ENCODE measurements around the gene TPSD1.
"Not testable (repeated sequence)": the region's sequence is repeated elsewhere in the genome, so short reads cannot be mapped to it uniquely, and the experiment has no call there.

TPSD1 gene

GRCh38 chr16:1255276-1256122 is at the start of gene TPSD1:
Gene TPSD1, plus strand, starts transcription at chr16:1256069. Its CDS starts 212 bp downstream, at chr16:1256281.
- not testable (repeated sequence) for DNase-seq (ENCODE audit: low read depth)

- DNase-seq (ENCODE audit: low read depth) = no peak
These were observed 49.5 kb upstream of the TPSD1 start for GRCh38 chr16:1206326-1206725.

GRCh38 chr16:1206786-1207185 is 49.1 kb upstream of the TPSD1 start:
- no peak for DNase-seq (ENCODE audit: low read depth)

- no peak for DNase-seq (ENCODE audit: low read depth)
These were observed 47.5 kb upstream of the TPSD1 start for GRCh38 chr16:1208239-1208830.

- no peak for DNase-seq (ENCODE audit: low read depth)
These were observed 46.8 kb upstream of the TPSD1 start for GRCh38 chr16:1209081-1209480.

- DNase-seq (ENCODE audit: low read depth) = no peak
These were observed 45.4 kb upstream of the TPSD1 start for GRCh38 chr16:1210461-1210860.

- no peak for DNase-seq (ENCODE audit: low read depth)
These were observed 44.2 kb upstream of the TPSD1 start for GRCh38 chr16:1211451-1212268.

GRCh38 chr16:1212616-1213194 is 43.2 kb upstream of the TPSD1 start:
- no peak for DNase-seq (ENCODE audit: low read depth)

GRCh38 chr16:1213231-1213630 is 42.6 kb upstream of the TPSD1 start:
- DNase-seq (ENCODE audit: low read depth) = no peak

- DNase-seq (ENCODE audit: low read depth) = no peak
These were observed 42.0 kb upstream of the TPSD1 start for GRCh38 chr16:1213796-1214372.

- no peak for DNase-seq (ENCODE audit: low read depth)
These were observed 41.1 kb upstream of the TPSD1 start for GRCh38 chr16:1214719-1215118.

GRCh38 chr16:1215574-1216295 is 40.1 kb upstream of the TPSD1 start:
- DNase-seq (ENCODE audit: low read depth) = no peak

GRCh38 chr16:1216296-1216619 is 39.6 kb upstream of the TPSD1 start:
- no peak for DNase-seq (ENCODE audit: low read depth)

- no peak for DNase-seq (ENCODE audit: low read depth)
These were observed 39.0 kb upstream of the TPSD1 start for GRCh38 chr16:1216681-1217400.

GRCh38 chr16:1217526-1217925 is 38.3 kb upstream of the TPSD1 start:
- DNase-seq (ENCODE audit: low read depth) = no peak

- DNase-seq (ENCODE audit: low read depth) = no peak
These were observed 37.6 kb upstream of the TPSD1 start for GRCh38 chr16:1218061-1218929.

GRCh38 chr16:1218930-1219611 is 36.8 kb upstream of the TPSD1 start:
- DNase-seq (ENCODE audit: low read depth) = no peak

GRCh38 chr16:1220098-1220728 is 35.7 kb upstream of the TPSD1 start:
- no peak for DNase-seq (ENCODE audit: low read depth)

Data from EH (cell line).